Measurements from ENCODE around the gene SCT.

Gene SCT

DNA sequence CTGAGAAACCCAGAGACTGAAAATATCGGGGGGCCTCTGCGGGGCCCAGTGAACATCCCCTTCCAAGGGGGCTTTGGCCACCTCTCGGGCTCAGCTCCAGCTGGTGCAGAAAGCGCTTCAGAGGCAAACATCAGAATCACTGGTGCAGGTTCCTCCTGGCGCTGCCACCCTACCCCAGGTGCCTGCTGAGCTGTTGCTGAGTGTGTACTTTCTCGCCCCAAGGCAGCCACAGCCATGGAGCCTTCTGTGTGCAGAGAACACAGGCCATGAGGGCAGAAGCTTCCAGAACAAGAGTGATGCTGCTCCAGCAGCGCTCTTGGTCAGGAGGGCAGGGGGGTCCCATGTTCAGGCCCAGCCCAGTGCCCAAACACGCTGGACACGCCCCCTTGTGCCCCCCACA lies 16.4 kb upstream of the SCT start:
- DNase-seq = no peak

- no peak for DNase-seq
These were observed 14.9 kb upstream of the SCT start for GRCh38 chr11:641806-642370.

DNA sequence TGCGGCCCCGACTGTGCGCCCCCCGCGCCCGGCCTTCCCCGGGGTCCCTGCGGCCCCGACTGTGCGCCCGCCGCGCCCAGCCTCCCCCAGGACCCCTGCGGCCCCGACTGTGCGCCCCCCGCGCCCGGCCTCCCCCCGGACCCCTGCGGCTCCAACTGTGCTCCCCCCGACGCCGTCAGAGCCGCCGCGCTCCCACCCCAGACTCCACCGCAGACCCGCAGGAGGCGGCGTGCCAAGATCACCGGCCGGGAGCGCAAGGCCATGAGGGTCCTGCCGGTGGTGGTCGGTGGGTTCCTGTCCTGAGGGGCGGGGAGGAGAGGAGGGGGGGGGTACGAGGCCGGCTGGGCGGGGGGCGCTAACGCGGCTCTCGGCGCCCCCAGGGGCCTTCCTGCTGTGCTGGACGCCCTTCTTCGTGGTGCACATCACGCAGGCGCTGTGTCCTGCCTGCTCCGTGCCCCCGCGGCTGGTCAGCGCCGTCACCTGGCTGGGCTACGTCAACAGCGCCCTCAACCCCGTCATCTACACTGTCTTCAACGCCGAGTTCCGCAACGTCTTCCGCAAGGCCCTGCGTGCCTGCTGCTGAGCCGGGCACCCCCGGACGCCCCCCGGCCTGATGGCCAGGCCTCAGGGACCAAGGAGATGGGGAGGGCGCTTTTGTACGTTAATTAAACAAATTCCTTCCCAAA lies 13.2 kb upstream of the SCT start:
- DNase-seq = no peak

GRCh38 chr11:639332-639955 lies 12.5 kb upstream of the SCT start:
- DNase-seq = no peak

GRCh38 chr11:638631-639331 lies 11.8 kb upstream of the SCT start:
- no peak for DNase-seq

GRCh38 chr11:637593-638521 lies 10.9 kb upstream of the SCT start:
- DNase-seq = no peak

- no peak for DNase-seq
These were observed 10.3 kb upstream of the SCT start for GRCh38 chr11:637333-637592.

- DNase-seq = no peak
These were observed 9.7 kb upstream of the SCT start, which contains the start of gene DRD4 for GRCh38 chr11:636511-637332. DRD4 (plus strand) TSS chr11:637269; CDS start chr11:637305, 36 bp downstream.

DNA sequence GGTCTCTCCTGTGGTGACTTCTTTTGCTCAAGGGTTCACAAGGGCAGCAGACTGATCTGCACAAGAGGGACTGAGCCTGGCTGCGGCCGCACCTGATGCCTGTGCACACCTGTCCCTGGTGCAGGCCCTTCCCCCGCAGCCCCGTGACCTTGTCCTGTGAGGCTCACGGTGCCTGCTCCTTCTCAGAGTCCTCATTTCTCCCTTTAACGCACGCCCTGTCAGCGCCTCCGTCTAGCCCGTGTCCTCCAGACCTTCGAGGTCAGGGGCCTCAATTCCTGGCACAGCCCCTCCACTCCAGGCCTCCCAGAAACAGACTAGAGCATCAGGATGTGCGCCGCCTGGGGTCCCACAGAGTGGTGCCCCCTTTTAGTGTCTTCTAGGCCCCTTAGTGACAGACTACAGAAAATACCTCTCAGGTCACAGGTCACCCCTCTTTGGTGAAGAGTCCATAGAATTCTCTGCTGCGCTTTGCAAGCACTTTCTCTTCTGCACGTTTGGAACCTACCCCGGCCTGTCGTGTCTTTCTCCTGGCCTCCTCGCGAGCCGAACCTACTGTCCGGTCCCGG lies 9.0 kb upstream of the SCT start:
- no peak for DNase-seq

DNA sequence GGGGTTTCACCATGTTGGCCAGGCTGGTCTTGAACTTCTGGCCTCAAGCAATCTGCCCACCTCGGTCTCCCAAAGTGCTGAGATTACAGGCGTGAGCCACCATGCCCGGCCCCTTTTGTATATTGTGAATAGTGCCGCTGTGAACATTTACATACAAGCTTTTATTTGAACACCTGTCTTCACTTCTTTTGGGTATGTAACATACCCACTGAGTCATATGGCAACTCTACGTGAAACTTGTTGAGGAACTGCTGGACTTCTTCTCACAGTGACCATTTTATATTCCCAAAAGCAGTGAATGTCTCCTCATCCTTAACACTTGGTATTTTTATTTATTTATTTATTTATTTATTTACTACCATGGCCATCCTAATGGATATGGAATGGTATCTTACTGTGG lies 3.9 kb upstream of the SCT start:
- no peak for DNase-seq

GRCh38 chr11:629237-629583 lies 2.2 kb upstream of the SCT start:
- no peak for DNase-seq

- DNase-seq = no peak
These were observed 1.1 kb upstream of the SCT start for GRCh38 chr11:628056-628455.

DNA sequence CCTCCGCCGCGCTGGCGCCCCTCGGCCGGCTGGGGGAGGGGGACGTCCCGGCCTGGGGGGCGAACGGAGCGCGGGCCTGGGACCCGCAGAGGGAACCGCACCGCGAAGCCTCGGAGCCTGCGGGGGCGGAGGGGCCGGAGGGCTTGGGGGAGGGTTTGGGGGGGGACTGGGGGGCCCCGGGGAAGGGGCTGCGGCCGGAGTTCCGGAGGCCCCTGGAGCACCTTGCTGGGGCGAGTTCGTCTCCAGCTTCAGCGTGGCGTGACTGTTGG lies 261 bp upstream of the SCT start:
- DNase-seq = no peak

DNA sequence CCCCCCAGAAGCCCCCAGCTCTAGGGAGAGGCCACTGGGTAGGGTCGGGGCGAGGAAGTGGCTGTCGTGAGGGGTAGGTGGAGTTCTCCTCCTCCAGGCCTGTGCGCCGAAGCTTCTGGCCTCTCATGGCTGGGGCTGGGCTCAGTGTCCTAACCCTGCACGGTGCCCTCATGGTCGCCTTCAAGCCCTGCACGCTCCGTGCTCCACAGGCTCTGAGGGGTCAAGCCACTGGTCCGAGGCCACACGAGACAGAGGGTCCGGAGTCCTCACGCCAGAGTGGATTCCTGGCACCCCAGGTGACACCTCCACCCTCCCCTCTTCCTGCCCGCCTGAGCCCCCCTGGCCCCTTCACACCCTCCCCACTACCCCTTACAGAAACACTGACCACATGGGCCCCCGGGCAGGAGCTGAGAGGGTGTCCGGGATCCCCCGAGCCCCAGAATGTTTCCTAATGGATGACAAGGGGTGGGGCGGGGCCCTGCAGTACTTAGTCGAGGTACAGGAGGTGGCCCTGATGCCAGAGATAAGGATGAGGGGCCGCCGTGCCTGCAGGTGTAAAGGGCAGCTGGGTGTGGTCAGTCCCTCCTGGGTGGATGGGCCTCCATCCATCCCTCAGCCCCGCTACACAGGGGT lies 1.2 kb downstream of the SCT start:
- no peak for DNase-seq

DNA sequence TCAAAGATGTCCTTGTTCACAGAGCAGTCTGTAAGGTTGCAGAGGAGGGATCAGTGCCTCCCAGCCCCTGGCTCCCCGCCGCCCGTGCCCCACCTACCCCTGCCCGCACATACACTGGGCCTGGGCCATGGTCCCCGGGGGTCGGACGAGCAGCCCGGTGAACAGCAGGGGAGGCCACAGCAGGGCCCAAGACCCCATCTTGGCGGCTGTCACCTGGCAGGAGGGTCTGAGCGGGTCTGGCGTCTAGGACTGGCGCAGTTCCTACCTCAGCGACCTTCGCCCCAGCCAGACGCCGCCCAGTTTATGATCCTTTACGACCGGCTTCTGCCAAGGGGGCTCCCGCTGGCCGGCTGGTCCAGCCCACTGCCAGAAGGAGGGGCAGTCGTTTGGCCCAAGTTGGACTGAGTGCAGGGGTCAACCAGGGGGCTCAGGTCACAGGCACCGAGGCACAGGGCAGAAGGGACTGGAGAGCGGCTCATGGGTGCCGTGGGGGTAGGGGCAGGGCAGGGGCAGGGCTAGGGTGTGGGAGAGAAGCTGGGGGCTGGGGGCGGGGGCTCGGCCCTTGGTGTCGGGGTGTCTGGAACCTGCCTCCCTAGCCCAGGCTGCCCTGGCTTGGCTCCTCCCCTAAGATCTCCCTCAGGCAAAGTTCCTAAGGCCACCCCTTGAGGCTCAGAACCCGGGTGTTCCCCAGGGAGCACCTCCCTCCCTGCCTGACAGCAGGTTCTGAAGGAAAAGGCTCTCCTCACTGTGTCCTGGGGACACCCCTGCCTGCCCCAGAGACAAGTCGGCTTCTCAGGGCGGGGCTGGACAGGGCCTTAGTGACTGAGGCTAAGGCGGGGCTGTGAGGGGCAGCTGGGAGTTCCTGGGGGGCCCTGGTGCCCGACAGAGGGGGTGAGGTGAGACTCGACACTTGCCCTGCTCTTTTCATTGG lies 2.0 kb downstream of the SCT start, which contains the start of gene CDHR5:
Gene CDHR5 (minus strand): TSS at position 251 of the 931 bp plus-strand sequence. CDS start 53 bp downstream, at position 198.
- DNase-seq = no peak

- DNase-seq = no peak
These were observed 2.8 kb downstream of the SCT start for GRCh38 chr11:623999-624704.

DNA sequence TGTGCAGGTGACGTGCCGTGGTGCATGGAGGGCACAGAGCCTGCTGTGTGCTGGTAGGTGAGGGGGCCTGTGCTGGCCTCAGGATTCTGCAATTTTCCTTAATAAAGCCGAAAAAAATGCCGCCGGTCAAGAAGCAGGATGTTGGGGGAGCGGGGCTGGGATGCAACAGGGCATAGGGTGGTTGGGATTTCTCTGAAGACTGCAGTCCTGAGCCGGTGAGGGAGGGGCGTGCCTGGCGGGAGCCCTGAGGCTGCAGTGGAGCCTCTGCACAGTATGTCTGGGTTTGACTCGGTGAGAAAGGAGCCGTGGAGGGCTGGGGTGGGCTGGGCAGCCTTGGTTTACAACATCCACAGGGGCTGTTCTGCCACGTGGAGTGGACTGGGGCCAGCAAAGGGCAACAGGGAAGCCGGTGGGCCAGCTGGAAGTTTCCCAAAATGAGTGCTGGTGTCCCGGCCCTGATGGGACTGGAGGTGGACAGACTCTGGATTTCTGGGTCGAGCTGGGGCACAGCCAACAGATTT lies 3.6 kb downstream of the SCT start:
- no peak for DNase-seq

GRCh38 chr11:621838-622237 lies 5.1 kb downstream of the SCT start:
- no peak for DNase-seq

Data from NCI-H1105 treated with DMSO at 0.1 percent for 48 hours (cell line).